ENCODE measurements around the gene SCAP.

DNA sequence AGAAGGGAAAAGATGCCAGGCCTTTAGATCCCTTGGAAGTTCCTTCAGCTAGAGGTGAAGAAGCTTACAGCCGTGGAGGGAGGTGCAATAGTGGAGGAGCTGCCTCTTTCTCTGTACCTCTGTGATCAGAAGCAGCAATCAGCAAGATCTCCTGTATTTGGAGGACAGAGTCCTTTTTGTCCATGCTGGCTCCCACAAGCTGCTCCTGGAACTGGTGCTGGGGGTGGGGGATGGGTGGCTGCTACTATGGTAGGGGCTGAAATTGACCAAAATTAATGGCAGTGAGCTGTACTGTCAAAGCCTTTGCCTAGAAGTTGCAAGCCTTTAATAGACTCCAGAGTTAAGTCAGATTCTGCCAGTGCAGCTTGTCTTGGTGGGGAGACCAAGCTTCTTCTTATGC, 76.7 kb downstream of the SCAP start:
- TF ChIP-seq, protein P1, sequence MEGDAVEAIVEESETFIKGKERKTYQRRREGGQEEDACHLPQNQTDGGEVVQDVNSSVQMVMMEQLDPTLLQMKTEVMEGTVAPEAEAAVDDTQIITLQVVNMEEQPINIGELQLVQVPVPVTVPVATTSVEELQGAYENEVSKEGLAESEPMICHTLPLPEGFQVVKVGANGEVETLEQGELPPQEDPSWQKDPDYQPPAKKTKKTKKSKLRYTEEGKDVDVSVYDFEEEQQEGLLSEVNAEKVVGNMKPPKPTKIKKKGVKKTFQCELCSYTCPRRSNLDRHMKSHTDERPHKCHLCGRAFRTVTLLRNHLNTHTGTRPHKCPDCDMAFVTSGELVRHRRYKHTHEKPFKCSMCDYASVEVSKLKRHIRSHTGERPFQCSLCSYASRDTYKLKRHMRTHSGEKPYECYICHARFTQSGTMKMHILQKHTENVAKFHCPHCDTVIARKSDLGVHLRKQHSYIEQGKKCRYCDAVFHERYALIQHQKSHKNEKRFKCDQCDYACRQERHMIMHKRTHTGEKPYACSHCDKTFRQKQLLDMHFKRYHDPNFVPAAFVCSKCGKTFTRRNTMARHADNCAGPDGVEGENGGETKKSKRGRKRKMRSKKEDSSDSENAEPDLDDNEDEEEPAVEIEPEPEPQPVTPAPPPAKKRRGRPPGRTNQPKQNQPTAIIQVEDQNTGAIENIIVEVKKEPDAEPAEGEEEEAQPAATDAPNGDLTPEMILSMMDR (IDR thresholded peaks at IDR 0.05; ENCODE audit: borderline replicate concordance, extremely low read depth, low read length, poor library complexity, severe bottlenecking) = no peak
- TF ChIP-seq EZH2 (IDR thresholded peaks at IDR 0.05; ENCODE audit: borderline replicate concordance, low read depth, low read length, severe bottlenecking) = no peak

All from DND-41 (cell line).